HG03045 (cell line): ENCODE measurements around the gene BAZ1B.
"Not testable (repeated sequence)": the region's sequence is repeated elsewhere in the genome, so short reads cannot be mapped to it uniquely, and the experiment has no call there.

Experiments used
- ATAC-seq: cut with Tn5 transposase; IDR thresholded peaks from one replicate; pipeline ENCODE4 v1.9.1; 2021; ENCODE audit warnings: mild to moderate bottlenecking, moderate library complexity; ENCODE audit not compliant: unreplicated experiment

Gene BAZ1B

GRCh38 chr7:73429622-73430505 lies 92.2 kb downstream of the BAZ1B start:
- no peak for ATAC-seq

GRCh38 chr7:73429215-73429614 lies 92.9 kb downstream of the BAZ1B start:
- no peak for ATAC-seq

- no peak for ATAC-seq
These were observed 93.9 kb downstream of the BAZ1B start for GRCh38 chr7:73427902-73428787.

- no peak for ATAC-seq
These were observed 96.1 kb downstream of the BAZ1B start for GRCh38 chr7:73426016-73426415.

- ATAC-seq = no peak
These were observed 96.6 kb downstream of the BAZ1B start for GRCh38 chr7:73425356-73425983.

- no peak for ATAC-seq
These were observed 97.6 kb downstream of the BAZ1B start for GRCh38 chr7:73424489-73424885.

GRCh38 chr7:73423519-73424488 lies 98.3 kb downstream of the BAZ1B start:
- no peak for ATAC-seq

GRCh38 chr7:73420610-73421009 lies 101.5 kb downstream of the BAZ1B start:
- ATAC-seq = not testable (repeated sequence)

GRCh38 chr7:73420016-73420415 lies 102.1 kb downstream of the BAZ1B start:
- not testable (repeated sequence) for ATAC-seq

GRCh38 chr7:73418113-73418703 lies 103.9 kb downstream of the BAZ1B start:
- ATAC-seq = no peak

GRCh38 chr7:73410541-73411131 lies 111.5 kb downstream of the BAZ1B start:
- ATAC-seq = not testable (repeated sequence)

GRCh38 chr7:73404860-73405259 lies 117.2 kb downstream of the BAZ1B start:
- not testable (repeated sequence) for ATAC-seq

- not testable (repeated sequence) for ATAC-seq
These were observed 122.7 kb downstream of the BAZ1B start for GRCh38 chr7:73399185-73400050.

GRCh38 chr7:73397521-73398281 lies 124.4 kb downstream of the BAZ1B start:
- no peak for ATAC-seq

- ATAC-seq = no peak
These were observed 126.3 kb downstream of the BAZ1B start for GRCh38 chr7:73395538-73396503.

- no peak for ATAC-seq
These were observed 127.7 kb downstream of the BAZ1B start for GRCh38 chr7:73394422-73394821.
